DLD1 (cell line): ENCODE measurements around the gene MYBPC3.

Experiments used
- in situ Hi-C: cut with HindIII; loops from 2 replicates; pipeline ENCODE4 v1.10.0; 2017; ENCODE audit warnings: low sequenced_read_pairs

MYBPC3 gene

DNA sequence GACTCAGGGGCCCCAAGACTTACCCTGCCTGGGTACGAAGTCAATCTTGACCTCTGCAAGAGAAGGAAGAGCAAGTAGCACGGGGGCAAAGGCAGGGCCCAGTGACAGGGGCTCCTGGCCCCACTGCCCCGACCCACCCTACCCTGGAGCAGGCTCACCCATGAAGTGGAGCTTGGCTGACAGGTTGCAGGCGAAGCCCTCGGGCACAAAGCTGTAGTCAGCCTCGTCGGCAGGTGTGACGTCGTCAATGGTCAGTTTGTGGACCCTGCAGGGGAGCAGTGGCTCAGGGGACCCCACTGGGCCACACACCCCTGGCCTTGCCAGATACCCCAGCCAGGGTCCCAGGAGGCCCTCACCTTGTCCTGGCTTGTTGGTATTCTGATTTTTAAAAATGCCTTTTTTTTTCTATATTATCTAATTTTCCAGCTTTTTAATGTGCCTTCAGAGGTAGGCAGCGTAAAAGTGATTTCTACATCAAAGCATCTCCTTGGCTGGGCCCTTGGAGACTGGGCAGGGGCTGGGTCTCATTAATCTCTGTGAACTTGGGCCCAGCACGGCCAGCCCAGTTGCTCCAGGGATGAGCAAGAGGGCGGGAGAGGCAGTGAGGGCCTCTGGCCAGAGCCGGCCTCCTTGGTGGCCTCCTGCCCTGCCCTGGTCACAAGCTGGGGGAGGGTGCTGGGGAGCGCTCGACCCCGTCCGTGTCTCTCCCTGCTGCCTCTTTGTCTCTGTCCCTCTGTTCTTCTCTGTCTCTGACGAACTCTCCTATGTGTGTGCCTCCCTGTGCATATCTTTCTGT lies 11.3 kb downstream of the MYBPC3 start:
- in situ Hi-C loops: no loop called here

DNA sequence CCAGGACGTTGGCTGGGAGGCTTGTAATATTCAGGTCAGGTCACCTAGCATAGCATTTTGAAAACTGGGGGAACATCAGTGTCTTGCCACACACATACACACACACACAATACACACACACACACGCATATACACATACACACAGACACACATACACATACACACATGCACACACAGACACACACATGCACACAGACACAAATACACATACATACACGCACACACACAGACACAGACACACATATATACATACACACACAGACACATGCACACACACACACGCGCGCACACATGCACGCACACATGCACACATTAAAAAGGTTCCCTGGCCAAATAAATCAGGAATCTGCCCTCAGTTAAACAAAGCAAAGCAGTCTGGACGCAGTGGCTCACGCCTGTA lies 12.5 kb downstream of the MYBPC3 start:
- in situ Hi-C loops: no loop called here

DNA sequence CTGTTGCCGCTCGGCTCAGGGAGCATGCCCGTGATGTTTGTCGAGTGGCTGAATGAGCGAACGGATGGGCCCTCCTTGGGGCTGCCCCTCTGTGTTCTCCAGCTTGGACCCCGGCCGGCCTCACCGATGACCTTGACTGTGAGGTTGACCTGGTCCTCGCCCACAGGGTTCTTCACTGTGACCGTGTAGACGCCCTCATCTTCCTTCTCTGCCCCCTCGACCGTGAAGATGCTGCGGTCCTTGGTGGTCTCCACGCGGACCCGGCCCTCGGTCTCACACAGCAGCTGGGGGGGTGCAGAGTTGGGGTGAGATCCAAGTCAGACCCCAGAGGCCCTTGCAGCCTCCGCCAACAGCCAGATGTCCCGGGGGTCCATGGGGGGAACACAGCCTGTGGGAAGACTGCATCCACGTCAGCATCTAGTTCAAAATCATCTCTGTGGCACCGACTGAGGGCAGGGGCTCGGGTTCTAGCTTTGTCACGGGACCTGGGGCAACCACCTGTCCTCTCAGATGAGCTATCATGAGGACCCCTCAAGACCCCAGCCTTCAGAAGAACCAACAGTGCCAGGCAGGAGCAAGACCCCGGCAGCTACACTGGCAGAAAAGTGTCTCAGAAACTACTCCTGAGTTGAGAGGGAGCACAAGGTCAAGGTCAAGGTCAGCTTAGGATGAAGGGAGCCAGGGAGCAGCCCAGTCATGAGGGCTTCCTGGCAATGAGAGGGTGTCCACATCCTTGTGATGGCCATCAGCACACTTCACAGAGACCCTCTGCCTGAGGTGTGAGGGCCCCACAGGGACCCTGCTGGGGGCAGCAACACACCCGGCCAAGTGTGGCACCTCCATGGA lies 13.9 kb downstream of the MYBPC3 start:
- in situ Hi-C loops: no loop called here

DNA sequence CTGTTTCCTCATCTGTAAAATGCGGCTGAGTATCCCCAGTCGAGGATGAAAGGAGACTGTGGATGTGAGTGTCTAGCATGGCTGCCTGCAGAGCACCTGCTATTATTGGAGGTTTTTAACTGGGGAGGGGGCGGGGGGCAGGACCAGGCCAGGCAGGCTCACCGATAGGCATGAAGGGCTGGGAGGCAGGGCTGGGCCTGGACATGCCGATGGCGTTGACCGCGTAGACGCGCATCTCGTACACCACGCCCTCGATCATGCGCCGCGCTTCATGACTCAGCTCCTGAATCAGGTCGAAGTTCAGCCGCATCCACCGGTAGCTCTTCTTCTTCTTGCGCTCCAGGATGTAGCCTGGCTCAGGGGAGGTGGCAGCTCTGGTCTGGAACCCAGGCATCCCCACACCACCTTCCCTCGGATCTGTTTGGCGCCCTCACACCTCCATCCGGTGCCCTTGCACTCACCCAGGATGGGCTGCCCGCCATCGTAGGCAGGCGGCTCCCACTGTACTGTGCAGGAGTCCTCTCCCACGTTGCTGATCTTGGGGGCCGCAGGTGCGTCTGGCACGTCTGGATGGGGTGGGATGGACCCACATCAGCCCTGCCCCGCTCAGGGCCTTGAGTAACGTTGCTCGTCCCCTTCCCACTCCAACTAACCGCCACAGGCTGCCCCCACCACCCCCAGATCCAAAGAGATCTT lies 15.1 kb downstream of the MYBPC3 start:
- in situ Hi-C loops: no loop called here

DNA sequence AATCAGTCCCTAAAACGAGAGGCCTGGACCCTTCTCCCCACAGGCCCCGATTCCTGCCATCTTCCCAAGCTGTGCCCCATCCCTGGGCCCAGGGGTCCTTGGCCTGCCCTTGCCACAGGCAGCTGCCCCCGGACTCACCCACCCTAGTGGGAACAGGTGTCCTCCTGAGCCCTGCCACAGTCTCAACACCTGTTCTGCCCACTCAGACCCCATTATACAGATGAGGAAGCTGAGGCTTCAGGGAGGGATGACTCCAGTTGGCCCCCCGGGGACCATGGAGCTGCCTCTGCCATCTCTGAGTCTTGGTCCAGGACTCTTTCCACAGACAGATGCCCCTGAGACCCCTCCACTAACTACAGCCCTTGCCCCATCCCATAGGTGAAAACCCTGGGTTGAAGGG lies 15.9 kb downstream of the MYBPC3 start:
- in situ Hi-C loops: no loop called here

DNA sequence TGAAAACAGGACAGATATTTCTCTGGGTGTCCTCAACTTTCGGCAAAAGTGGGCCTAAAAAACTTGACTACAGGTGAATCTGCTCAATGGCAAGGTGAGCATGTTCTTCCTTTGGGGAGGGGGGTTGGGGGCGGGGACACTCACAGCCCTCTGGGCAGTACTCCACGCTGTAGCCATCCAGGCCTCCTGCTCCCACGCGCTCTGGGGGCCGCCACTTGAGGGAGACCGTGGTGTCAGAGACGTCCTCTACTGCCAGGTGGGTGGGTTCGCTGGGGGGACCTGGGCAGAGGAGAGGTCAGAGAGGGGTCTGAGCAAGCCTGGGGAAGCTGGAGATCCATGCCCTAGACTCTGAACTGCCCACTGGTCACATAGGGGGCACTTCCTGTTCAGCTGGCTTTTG lies 16.8 kb downstream of the MYBPC3 start:
- in situ Hi-C loops: no loop called here

DNA sequence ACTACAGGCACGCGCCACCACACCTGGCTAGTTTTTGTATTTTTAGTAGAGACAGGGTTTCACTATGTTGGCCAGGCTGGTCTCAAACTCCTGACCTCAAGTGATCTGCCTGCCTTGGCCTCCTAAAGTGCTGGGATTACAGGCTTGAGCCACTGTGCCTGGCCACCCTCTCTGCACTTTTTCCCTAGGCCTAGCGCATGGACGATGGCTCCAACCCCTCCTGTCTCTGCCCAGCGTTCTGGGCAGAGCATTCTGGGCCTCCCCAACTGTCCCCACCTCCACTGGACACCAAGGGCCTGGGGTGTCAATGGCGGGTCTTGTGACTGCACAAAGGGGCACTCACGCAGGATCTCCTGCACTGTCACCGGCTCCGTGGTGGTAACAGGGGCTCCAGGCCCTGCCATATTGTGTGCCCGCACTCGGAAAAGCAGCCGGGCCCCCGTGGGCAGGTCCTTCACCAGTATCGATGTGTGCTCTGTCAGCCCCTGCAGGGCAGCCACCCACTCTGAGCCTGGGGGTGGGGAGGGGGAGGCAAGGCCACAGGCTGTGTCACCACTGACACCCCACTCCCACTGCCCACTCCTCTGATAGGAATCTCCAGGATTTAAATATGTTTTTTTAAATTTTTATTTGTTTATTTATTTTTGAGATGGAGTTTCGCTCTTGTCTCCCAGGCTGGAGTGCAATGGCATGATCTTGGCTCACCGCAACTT lies 17.6 kb downstream of the MYBPC3 start:
- in situ Hi-C loops: loop anchor here (5.0 kb wide), 2 partner anchors 53 to 103 kb away; no protein-coding TSS in a partner anchor

DNA sequence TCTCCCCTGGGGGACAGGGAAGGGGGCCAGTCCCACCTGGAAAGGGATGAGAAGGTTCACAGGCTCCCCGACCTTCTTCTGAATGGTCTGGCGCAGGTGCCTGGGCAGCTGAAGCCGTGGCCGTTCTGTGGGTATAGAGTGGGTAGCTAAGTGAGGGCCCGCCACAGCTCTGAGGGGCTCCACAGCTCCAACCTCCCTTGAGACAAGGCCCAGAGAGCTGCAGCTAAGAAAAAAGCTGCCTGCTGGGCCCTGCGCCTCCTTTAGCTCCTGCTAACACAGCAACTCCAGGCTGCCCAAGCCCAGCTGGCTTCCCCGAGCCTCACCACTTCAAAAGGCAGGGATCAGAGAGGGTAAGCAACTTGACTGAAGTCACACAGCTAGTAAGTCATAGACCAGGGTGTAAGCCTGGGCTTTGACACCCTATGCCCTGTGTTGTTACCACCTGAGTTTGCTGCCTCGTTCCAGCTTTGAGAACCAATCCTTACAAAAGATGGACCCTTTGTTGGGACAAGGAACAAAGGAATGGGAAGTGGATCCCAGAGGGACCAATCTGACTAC lies 18.5 kb downstream of the MYBPC3 start:
- in situ Hi-C loops: loop anchor here (5.0 kb wide), 2 partner anchors 52 to 102 kb away; no protein-coding TSS in a partner anchor

DNA sequence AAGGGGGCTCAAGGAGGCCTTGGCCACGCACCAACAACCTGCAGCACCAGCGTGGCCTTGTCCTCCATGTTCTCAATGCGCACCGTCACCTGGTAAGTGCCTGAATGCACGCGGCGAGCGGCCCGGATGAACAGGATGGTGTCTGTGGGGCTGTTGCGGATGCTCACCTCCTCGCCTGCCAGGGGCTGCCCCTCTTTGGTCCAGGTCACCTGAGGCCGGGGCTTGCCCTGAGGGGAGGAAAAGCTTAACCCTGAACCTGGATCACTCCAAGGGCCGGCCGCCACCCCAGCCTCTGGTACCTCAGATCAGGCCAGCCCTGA lies 19.0 kb downstream of the MYBPC3 start:
- in situ Hi-C loops: loop anchor here (5.0 kb wide), 2 partner anchors 51 to 101 kb away; no protein-coding TSS in a partner anchor

DNA sequence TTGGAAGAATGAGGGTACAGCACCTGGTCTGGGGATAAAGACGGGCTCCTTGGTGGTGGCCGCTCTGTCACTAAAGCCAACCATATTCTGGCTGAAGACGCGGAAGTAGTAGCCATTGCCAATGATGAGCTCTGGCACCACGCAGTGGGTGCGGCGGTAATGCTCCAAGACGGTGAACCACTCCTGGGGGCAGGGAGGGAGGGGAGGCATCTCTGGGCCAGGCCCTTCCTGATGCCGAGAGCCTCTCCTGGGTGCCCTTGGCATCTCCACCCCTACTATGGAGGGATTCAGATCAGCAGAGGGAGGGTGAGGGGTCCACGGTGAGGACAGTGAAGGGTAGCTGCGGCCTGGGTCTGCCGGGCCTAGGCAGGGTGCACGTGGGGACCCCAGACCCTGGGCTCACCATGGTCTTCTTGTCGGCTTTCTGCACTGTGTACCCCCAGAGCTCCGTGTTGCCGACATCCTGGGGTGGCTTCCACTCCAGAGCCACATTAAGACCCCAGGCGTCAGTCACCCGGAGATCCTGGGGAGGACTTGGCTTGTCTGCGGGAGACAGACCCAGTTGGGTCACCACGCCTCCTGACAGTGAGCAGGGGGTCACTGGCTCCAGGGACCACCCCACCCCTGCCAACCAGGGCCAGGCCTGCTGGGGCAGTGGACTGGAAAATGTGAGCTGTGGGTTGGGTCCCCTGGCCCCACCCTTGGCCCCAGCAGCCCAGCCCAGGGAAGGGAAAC lies 19.5 kb downstream of the MYBPC3 start:
- in situ Hi-C loops: loop anchor here (5.0 kb wide), 2 partner anchors 51 to 101 kb away; no protein-coding TSS in a partner anchor

DNA sequence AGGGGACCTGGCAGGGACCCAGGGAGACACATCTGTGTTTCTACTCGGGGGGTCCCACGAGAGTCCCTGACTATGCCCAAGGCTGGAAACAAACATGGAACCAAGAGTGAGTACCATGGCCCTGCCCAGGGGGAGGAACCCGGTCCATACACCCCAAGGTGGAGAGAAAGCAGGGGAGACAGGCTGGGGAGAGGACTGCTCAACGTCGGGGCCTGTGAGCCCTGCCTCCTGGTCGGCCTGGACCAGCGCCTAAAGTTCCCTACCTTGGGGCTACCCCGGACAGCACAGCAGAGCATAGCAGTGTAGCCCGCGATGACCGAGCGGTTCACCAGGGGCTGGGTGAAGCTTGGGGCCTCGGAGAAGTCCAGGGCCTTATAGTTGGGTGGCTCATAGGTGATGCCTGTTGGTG lies 20.2 kb downstream of the MYBPC3 start:
- in situ Hi-C loops: loop anchor here (5.0 kb wide), 2 partner anchors 50 to 100 kb away; no protein-coding TSS in a partner anchor

DNA sequence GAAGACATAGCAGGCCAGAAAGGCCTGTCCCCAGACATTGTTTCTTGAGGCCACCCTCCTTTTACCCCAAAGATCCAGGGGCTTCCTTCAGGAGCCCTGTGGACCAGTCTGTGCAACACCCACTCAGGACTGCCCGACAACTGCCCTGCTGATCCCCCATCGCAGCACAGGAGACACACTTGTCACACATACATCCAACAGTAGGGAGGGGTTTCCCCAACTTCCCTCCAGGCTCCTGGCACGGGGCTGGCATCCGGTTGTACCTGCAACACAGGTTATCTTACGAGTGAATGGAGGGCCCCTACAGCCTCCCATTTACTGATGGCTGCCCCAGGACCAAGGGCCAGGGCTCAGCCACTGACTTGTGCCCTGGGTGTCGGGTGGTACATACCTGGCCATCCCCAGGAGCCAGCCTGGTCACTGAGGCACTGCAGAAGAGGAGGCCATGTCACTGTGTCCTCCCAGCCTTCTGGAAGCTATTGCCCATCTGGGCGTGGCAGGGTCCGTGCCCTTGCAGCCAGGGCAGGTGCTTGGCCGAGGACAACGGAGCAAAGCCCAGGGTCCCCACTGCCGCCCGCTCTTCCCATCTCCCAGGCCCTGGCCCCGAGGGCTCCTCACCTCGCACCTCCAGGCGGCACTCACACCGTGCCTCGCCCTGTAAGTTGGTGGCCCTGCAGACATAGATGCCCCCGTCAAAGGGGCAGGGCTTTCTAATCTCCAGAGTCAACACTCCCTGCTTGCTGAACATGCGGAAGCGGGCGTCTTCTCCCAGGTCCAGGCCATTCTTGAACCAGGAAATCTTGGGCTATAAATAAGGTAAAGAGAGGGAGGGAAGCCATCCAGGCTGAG lies 20.8 kb downstream of the MYBPC3 start:
- in situ Hi-C loops: loop anchor here (5.0 kb wide), 2 partner anchors 49 to 99 kb away; no protein-coding TSS in a partner anchor

DNA sequence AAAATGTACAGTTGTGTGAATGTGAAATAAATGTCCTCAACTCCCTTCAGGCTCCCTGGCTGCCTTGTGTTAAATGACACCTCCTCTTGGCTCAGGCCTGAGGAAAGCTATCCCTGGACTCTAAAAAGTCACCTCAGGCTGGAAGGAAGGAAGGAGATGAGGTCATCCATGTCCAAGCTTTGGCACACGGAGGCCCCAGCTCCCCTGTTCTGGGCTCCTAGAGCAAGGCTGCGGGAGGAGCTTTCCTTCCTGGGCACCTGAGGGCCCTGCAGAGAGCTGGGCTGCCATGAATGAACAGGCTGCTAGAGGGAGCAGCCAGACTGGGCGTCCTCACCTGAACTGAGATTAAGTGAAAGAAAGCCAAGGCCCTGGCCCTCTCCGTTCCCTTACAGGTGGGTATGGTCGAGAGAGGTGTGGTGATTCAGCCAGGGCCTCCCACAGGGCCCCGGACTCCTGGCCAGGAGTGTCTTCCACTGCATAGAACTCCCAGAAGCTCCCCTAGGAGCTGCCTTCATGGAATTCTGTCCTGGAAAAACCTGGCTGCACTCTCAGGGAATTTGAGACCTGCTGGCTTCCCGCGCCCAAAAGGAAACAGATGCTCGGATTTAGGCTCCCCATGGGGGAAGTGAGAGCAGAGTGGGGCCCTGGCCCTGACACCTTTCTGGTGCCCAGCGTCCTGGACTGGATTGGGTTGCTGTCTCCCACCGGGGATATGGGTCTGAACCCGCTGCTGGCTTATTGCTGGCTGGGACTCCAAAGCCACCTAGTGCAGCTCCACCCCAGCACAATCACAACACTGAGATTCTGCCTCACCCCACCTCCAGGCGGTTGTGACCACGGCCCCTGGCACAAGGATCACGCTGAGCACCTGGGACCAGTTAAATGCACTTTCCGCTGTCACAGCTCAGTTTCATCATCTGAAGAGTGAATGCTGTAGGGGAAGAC lies 22.2 kb downstream of the MYBPC3 start:
- in situ Hi-C loops: loop anchor here (5.0 kb wide), 2 partner anchors 48 to 98 kb away; no protein-coding TSS in a partner anchor

DNA sequence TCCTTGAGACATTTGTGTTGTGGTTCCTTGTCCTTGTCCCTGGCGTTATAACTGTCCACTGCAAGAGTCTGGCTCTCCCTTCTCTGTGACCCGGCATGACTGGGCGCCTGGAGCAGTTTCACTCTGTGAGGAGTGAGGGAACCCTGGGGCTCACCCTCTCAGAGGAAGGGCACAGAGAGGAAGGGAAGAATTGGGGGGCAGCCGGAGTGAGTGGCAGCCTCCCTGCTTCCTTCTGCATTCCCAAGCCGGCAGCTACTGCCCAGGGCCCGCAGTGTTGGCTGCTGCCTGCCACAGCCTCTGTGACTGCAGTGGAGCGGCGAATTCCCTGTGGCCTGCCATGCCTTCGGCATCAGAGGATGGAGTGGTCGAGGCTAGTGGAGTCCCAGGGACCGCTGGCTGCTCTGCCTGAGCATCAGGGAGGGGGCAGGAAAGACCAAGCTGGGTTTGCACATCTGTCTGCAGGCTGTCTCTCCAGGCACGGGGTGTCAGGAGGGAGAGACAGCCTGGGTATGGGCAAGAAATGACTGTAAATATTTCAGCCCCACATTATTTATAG lies 23.0 kb downstream of the MYBPC3 start:
- in situ Hi-C loops: no loop called here

DNA sequence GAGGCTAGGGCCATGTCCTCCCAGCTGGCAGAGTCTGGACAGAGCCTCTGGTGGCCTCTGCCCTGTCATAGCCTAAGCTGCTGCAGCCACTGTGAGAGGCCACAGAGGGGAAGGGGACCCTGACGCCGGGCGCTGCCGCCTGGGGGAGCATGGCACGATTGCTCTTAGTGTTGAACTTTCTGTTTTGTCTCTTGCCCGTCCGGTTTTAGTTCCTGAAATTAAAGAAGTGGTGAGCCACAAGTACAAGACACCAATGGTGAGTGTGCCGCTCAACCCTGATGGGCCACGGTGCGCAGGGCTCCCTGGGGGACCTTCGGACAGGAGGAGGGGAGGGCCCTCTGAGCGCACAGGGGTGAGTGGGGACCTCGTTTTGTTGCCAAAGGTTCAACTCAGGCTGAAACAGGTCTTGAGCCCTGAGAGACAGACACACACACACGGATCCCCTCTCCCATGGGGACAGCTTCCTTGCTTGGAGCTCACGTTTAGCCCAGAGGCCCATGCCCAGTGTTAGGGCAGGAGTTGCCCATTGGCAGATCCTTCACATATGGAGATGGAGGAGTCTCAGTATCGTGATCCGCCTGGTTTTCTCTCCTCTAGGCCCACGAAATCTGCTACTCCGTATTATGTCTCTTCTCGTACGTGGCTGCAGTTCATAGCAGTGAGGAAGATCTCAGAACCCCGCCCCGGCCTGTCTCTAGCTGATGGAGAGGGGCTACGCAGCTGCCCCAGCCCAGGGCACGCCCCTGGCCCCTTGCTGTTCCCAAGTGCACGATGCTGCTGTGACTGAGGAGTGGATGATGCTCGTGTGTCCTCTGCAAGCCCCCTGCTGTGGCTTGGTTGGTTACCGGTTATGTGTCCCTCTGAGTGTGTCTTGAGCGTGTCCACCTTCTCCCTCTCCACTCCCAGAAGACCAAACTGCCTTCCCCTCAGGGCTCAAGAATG lies 23.8 kb downstream of the MYBPC3 start:
- in situ Hi-C loops: no loop called here

DNA sequence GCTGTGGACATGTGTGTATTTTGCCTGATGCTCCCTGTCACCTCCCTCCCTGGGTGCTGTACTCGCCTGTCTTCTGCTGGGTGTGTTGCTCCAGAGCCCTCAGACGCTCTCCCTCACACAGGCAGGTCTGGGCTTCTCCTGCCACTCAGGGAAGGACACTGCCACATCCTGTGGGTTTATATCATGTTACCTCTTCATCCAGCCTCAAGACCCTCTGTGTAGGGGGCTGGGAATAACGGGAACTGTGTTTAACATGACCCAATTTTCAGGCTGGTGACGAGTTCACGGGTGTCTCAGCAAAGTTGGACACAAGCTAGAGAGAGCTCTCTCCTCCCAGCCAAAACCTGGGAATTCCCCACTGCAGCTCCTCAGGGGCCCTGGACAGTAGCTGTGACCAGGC lies 24.6 kb downstream of the MYBPC3 start:
- in situ Hi-C loops: no loop called here
